IMR-90 (cell line): Measurements from ENCODE around the gene ARHGAP12. TPM values are rescaled to one million over a fixed set of nuclear protein-coding genes. Genes with fewer than 3 reads are reported as not detected.

ENCODE experiments used
- CTCF ChIP-seq: conservative IDR thresholded peaks from 2 replicates; pipeline ENCODE4 v1.5.1; 2012; ENCODE audit warnings: mild to moderate bottlenecking, low read depth, low read length, improper control_type of control experiment
- FOS ChIP-seq: fragments of 150-350 bp; IDR thresholded peaks from 2 replicates; pipeline ENCODE4 v1.6.1; 2016; ENCODE audit warnings: low read depth, low read length
- SMC3 ChIP-seq: fragments of 150-350 bp; IDR thresholded peaks from 2 replicates; pipeline ENCODE4 v1.6.1; 2016; ENCODE audit warnings: low read depth, mild to moderate bottlenecking, antibody characterized with exemption, low read length, moderate library complexity
- polyA plus RNA-seq, 3 experiments: library from polyadenylated mRNA; depleted of rRNA; stranded (reverse); fragments of >200 nt; gene quantifications; 2 replicates each; pipeline ENCODE4 v1.2.3, GENCODE V29; 2012; ENCODE audit warnings: low replicate concordance in 1 of 3
- total RNA-seq: library from RNA; depleted of rRNA; stranded (reverse); fragments of >200 nt; gene quantifications from 2 replicates; pipeline ENCODE4 v1.2.3, GENCODE V29; 2012

Gene ARHGAP12
- total and polyA plus RNA-seq, 2 of the 4 experiments (the other 2 are of a cell fraction): 9.0 to 28.5 TPM

GRCh38 chr10:31816318-31816717, 112.3 kb downstream of the ARHGAP12 start (continued):
- TF ChIP-seq CTCF (no peak), SMC3 (no peak), FOS (no peak)
